ENCODE data around the gene RPL3. TPM values are rescaled to one million over a fixed set of nuclear protein-coding genes. Genes with fewer than 3 reads are reported as not detected.
"Not testable (repeated sequence)": the region's sequence is repeated elsewhere in the genome, so short reads cannot be mapped to it uniquely, and the experiment has no call there.

Gene RPL3
- total and polyA plus RNA-seq, 2 donors (not counting 1 experiment from before 2014, with no cell fraction given): 2,627 to 2,862 TPM

GRCh38 chr22:39344046-39344390 lies 24.6 kb upstream of the RPL3 start:
- DNase-seq (ENCODE audit: low read depth in 2 of 2): no peak
- H3K27ac ChIP-seq (ENCODE audit: insufficient read depth, low read length): no peak overlapping the region
- H2AFZ ChIP-seq (ENCODE audit: low read length): no peak overlapping the region
- H3K36me3 ChIP-seq (ENCODE audit: control insufficient read depth, insufficient read depth, low read length): no peaks in the 10 kb centered on the region
- peaks cover 2% of the 10 kb centered on the region for H3K27me3 ChIP-seq (ENCODE audit: control insufficient read depth, insufficient read depth, low read length)
- no peaks in the 10 kb centered on the region for H3K79me2 ChIP-seq (ENCODE audit: control insufficient read depth, insufficient read depth, low read length)
- TF ChIP-seq EZH2 (IDR thresholded peaks at IDR 0.05; ENCODE audit: low read length, missing control alignments): no peak
- H3K4me3 ChIP-seq (replicated peaks in 1 of 4; ENCODE audit: control extremely low read depth in 1 of 4, insufficient read depth in 1 of 4, low read depth in 3 of 4, low read length in 4 of 4): no peak overlapping the region
- no peaks in the 10 kb centered on the region for H3K9me3 ChIP-seq (ENCODE audit: control insufficient read depth, insufficient read depth, low read depth, low read length)
- H3K4me2 ChIP-seq (ENCODE audit: extremely low read depth, insufficient read depth, low read length): no peak overlapping the region
- no peak overlapping the region for H3K9ac ChIP-seq (ENCODE audit: insufficient read depth, low read length)
- H4K20me1 ChIP-seq (ENCODE audit: control insufficient read depth, extremely low read depth, insufficient read depth, low read length): no peaks in the 10 kb centered on the region
- H3K4me1 ChIP-seq (ENCODE audit: control insufficient read depth, extremely low read depth, insufficient read depth, low read length): no peaks in the 10 kb centered on the region

GRCh38 chr22:39343259-39344045 lies 24.0 kb upstream of the RPL3 start:
- Histone ChIP-seq H2AFZ (ENCODE audit: low read length) (no peak overlapping the region), H3K27ac (ENCODE audit: insufficient read depth, low read length) (no peak overlapping the region), H3K79me2 (ENCODE audit: control insufficient read depth, insufficient read depth, low read length) (no peaks in the 10 kb centered on the region), H3K4me3 (replicated peaks in 1 of 4; ENCODE audit: control extremely low read depth in 1 of 4, insufficient read depth in 1 of 4, low read depth in 3 of 4, low read length in 4 of 4) (no peak overlapping the region), H3K4me2 (ENCODE audit: extremely low read depth, insufficient read depth, low read length) (peak overlapping the region; percentile 13), H3K4me1 (ENCODE audit: control insufficient read depth, extremely low read depth, insufficient read depth, low read length) (no peaks in the 10 kb centered on the region), H3K36me3 (ENCODE audit: control insufficient read depth, insufficient read depth, low read length) (no peaks in the 10 kb centered on the region), H4K20me1 (ENCODE audit: control insufficient read depth, extremely low read depth, insufficient read depth, low read length) (no peaks in the 10 kb centered on the region), H3K9me3 (ENCODE audit: control insufficient read depth, insufficient read depth, low read depth, low read length) (no peaks in the 10 kb centered on the region), H3K9ac (ENCODE audit: insufficient read depth, low read length) (no peak overlapping the region), H3K27me3 (ENCODE audit: control insufficient read depth, insufficient read depth, low read length) (peaks cover 2% of the 10 kb centered on the region)
- peak; percentile 41 to 56 for DNase-seq (ENCODE audit: low read depth in 2 of 2)
- TF ChIP-seq EZH2 (IDR thresholded peaks at IDR 0.05; ENCODE audit: low read length, missing control alignments) (no peak), CTCF (conservative IDR thresholded peaks at IDR 0.05 in 1 of 2, IDR thresholded peaks at IDR 0.05 in 1 of 2; ENCODE audit: low read depth in 1 of 2, low read length in 2 of 2) (peak; percentile 89)

GRCh38 chr22:39341179-39341578 lies 21.8 kb upstream of the RPL3 start:
- Histone ChIP-seq H3K9ac (ENCODE audit: insufficient read depth, low read length) (no peak overlapping the region), H3K9me3 (ENCODE audit: control insufficient read depth, insufficient read depth, low read depth, low read length) (no peaks in the 10 kb centered on the region), H3K27me3 (ENCODE audit: control insufficient read depth, insufficient read depth, low read length) (peaks cover 2% of the 10 kb centered on the region), H3K4me1 (ENCODE audit: control insufficient read depth, extremely low read depth, insufficient read depth, low read length) (no peaks in the 10 kb centered on the region), H3K36me3 (ENCODE audit: control insufficient read depth, insufficient read depth, low read length) (no peaks in the 10 kb centered on the region), H3K27ac (ENCODE audit: insufficient read depth, low read length) (no peak overlapping the region), H3K79me2 (ENCODE audit: control insufficient read depth, insufficient read depth, low read length) (no peaks in the 10 kb centered on the region), H3K4me3 (replicated peaks in 1 of 4; ENCODE audit: control extremely low read depth in 1 of 4, insufficient read depth in 1 of 4, low read depth in 3 of 4, low read length in 4 of 4) (no peak overlapping the region), H2AFZ (ENCODE audit: low read length) (no peak overlapping the region), H3K4me2 (ENCODE audit: extremely low read depth, insufficient read depth, low read length) (no peak overlapping the region), H4K20me1 (ENCODE audit: control insufficient read depth, extremely low read depth, insufficient read depth, low read length) (no peaks in the 10 kb centered on the region)
- no peak for TF ChIP-seq CTCF (conservative IDR thresholded peaks at IDR 0.05 in 1 of 2, IDR thresholded peaks at IDR 0.05 in 1 of 2; ENCODE audit: low read depth in 1 of 2, low read length in 2 of 2)
- TF ChIP-seq EZH2 (IDR thresholded peaks at IDR 0.05; ENCODE audit: low read length, missing control alignments): no peak
- DNase-seq (ENCODE audit: low read depth in 2 of 2): no peak

GRCh38 chr22:39339775-39340174 lies 20.4 kb upstream of the RPL3 start:
- not testable (repeated sequence) for H3K36me3 ChIP-seq (ENCODE audit: control insufficient read depth, insufficient read depth, low read length); H3K9ac ChIP-seq (ENCODE audit: insufficient read depth, low read length); H3K4me2 ChIP-seq (ENCODE audit: extremely low read depth, insufficient read depth, low read length); H3K4me1 ChIP-seq (ENCODE audit: control insufficient read depth, extremely low read depth, insufficient read depth, low read length); H2AFZ ChIP-seq (ENCODE audit: low read length); H3K4me3 ChIP-seq (replicated peaks in 1 of 4; ENCODE audit: control extremely low read depth in 1 of 4, insufficient read depth in 1 of 4, low read depth in 3 of 4, low read length in 4 of 4); H3K27ac ChIP-seq (ENCODE audit: insufficient read depth, low read length); H3K79me2 ChIP-seq (ENCODE audit: control insufficient read depth, insufficient read depth, low read length); H4K20me1 ChIP-seq (ENCODE audit: control insufficient read depth, extremely low read depth, insufficient read depth, low read length); H3K9me3 ChIP-seq (ENCODE audit: control insufficient read depth, insufficient read depth, low read depth, low read length); H3K27me3 ChIP-seq (ENCODE audit: control insufficient read depth, insufficient read depth, low read length)
- DNase-seq (ENCODE audit: low read depth in 2 of 2): peak in 1 of 2 donors; percentile 68

Measured in fibroblast of lung (primary cell).